HepG2 (cell line): ENCODE results near the gene PRUNE1. TPM values are rescaled to one million over a fixed set of nuclear protein-coding genes. Genes with fewer than 3 reads are reported as not detected.

ENCODE experiments used
- ATAC-seq: fragments of 200-7000 bp; cut with Tn5 transposase; 3 replicates; pipeline ENCODE4 v1.9.1; 2020; ENCODE audit warnings: mild to moderate bottlenecking, moderate library complexity
- BruUV-seq: library from RNA; stranded (reverse); fragments of 400-500 nt; replicated peaks from 2 replicates; lab custom pipeline; 2021; lab: Mats Ljungman, UMichigan
- CTCF ChIA-PET: fragments of 300-600 bp; formaldehyde crosslinking; extraction: SDS; loops from one replicate; lab custom pipeline; 2021; ENCODE audit warnings: low total read pairs, inconsistent platforms, low intra/inter-chr PET ratio; lab: Yijun Ruan, JAX
- POLR2A ChIA-PET: fragments of 350-600 bp; sonication (Branson Sonifier 250); formaldehyde crosslinking; loops from one replicate; lab custom pipeline; 2020; ENCODE audit warnings: antibody characterized with exemption, inconsistent platforms; lab: Yijun Ruan, JAX
- DNase-seq: peaks from one replicate; pipeline ENCODE4 v3.0.0-alpha.2; 2015; ENCODE audit warnings: low spot score
- FAIRE-seq: peaks from 3 replicates; lab custom pipeline; 2011; peaks lifted over from hg19 to GRCh38; lab: Jason Lieb, UNC
- H2AFZ ChIP-seq: one replicate; pipeline ENCODE4 v1.6.1; 2011; ENCODE audit warnings: low read length, inconsistent platforms
- H3K27ac ChIP-seq: fragments of 300-600 bp; 3 replicates; pipeline ENCODE4 v1.8.0; 2011; ENCODE audit warnings: mixed run types, mild to moderate bottlenecking, mixed read lengths, low read length, inconsistent platforms; ENCODE audit not compliant: insufficient read depth; ENCODE audit errors: extremely low read length
- H3K27me3 ChIP-seq, 2 experiments: fragments of 200-600 bp in 1 of 2; 2 replicates in 1 of 2; 3 replicates in 1 of 2; pipeline versions ENCODE4 v1.6.0 to v1.8.0; 2011; ENCODE audit warnings: low read length in 2 of 2, mild to moderate bottlenecking in 2 of 2, moderate library complexity in 2 of 2, inconsistent platforms in 1 of 2; ENCODE audit not compliant: insufficient read depth in 2 of 2, control insufficient read depth in 1 of 2
- H3K36me3 ChIP-seq, 2 experiments: fragments of 200-600 bp in 1 of 2; replicated peaks in 1 of 2; 2 replicates in 1 of 2; 3 replicates in 1 of 2; pipeline versions ENCODE4 v1.5.1 to v1.8.0; 2011; ENCODE audit warnings: low read length in 2 of 2, inconsistent platforms in 1 of 2; ENCODE audit not compliant: insufficient read depth in 2 of 2, control insufficient read depth in 1 of 2
- H3K4me1 ChIP-seq: 2 replicates; pipeline ENCODE4 v1.5.1; 2012; ENCODE audit warnings: low read length, inconsistent platforms; ENCODE audit not compliant: insufficient read depth
- H3K4me2 ChIP-seq: 2 replicates; pipeline ENCODE4 v1.6.0; 2011; ENCODE audit warnings: low read depth, low read length, inconsistent platforms
- H3K4me3 ChIP-seq, 3 experiments: fragments of 200-600 bp in 1 of 3; sonication (generic), shearing (Covaris generic) in 1 of 3; replicated peaks in 1 of 3; 2 replicates each; pipeline ENCODE4 v1.5.1; 2011 to 2016; ENCODE audit warnings: low read length in 3 of 3, inconsistent platforms in 2 of 3, low read depth in 2 of 3, mild to moderate bottlenecking in 2 of 3, control low read depth in 1 of 3, mixed read lengths in 1 of 3; ENCODE audit not compliant: insufficient read depth in 1 of 3
- H3K79me2 ChIP-seq: one replicate; pipeline ENCODE4 v1.6.1; 2011; ENCODE audit warnings: low read length, inconsistent platforms; ENCODE audit not compliant: insufficient read depth
- H3K9ac ChIP-seq: 2 replicates; pipeline ENCODE4 v1.6.0; 2011; ENCODE audit warnings: mild to moderate bottlenecking, low read depth, low read length, inconsistent platforms; ENCODE audit not compliant: insufficient read depth
- H3K9me3 ChIP-seq: 2 replicates; pipeline ENCODE4 v1.5.1; 2012; ENCODE audit warnings: mild to moderate bottlenecking, low read length
- H4K20me1 ChIP-seq: 2 replicates; pipeline ENCODE4 v1.6.0; 2011; ENCODE audit warnings: inconsistent platforms, mild to moderate bottlenecking, low read length, moderate library complexity; ENCODE audit not compliant: insufficient read depth
- AGO2 ChIP-seq: fragments of 200-400 bp; formaldehyde crosslinking; optimal IDR thresholded peaks from 2 replicates; pipeline ENCODE3; 2017; ENCODE audit warnings: mild to moderate bottlenecking, low read depth, low read length, moderate library complexity
- BCL6 ChIP-seq: IDR thresholded peaks from 2 replicates; pipeline ENCODE4 v1.6.1; 2016; ENCODE audit warnings: missing genetic modification reagents, missing compliant biosample characterization
- BORCS8-MEF2B ChIP-seq: sonication (generic); formaldehyde crosslinking; IDR thresholded peaks from 2 replicates; pipeline ENCODE4 v1.8.0; 2022; ENCODE audit warnings: mild to moderate bottlenecking, missing genetic modification reagents
- CENPX ChIP-seq: sonication (generic); formaldehyde crosslinking; IDR thresholded peaks from 2 replicates; pipeline ENCODE4 v1.9.0; 2021; ENCODE audit warnings: mild to moderate bottlenecking, missing genetic modification reagents, moderate library complexity
- ELF4 ChIP-seq: sonication (generic); formaldehyde crosslinking; IDR thresholded peaks from 2 replicates; pipeline ENCODE4 v1.5.0; 2020; ENCODE audit warnings: missing genetic modification reagents, mild to moderate bottlenecking, moderate library complexity, borderline replicate concordance
- HNRNPK ChIP-seq: fragments of 200-400 bp; formaldehyde crosslinking; IDR thresholded peaks from 2 replicates; pipeline ENCODE4 v1.6.1; 2018; ENCODE audit warnings: low read length, low read depth, moderate library complexity, mild to moderate bottlenecking; ENCODE audit not compliant: poor library complexity, severe bottlenecking
- LCORL ChIP-seq, 2 experiments: fragments of 450-650 bp in 1 of 2; sonication (generic) in 1 of 2; formaldehyde crosslinking in 1 of 2; IDR thresholded peaks; 2 replicates each; pipeline versions ENCODE4 v1.5.0 to v1.6.1; 2017 to 2020; ENCODE audit warnings: antibody characterized with exemption in 1 of 2, missing genetic modification reagents in 1 of 2
- NFIC ChIP-seq: IDR thresholded peaks from 2 replicates; pipeline ENCODE4 v1.6.1; 2012; ENCODE audit warnings: mild to moderate bottlenecking, low read length, inconsistent platforms
- NFKB2 ChIP-seq: sonication (generic); formaldehyde crosslinking; IDR thresholded peaks from 2 replicates; pipeline ENCODE4 v1.4.0; 2020; ENCODE audit warnings: missing genetic modification reagents, borderline replicate concordance
- RBFOX2 ChIP-seq: fragments of 200-400 bp; formaldehyde crosslinking; IDR thresholded peaks from 2 replicates; pipeline ENCODE4 v1.6.1; 2017; ENCODE audit warnings: low read depth, mild to moderate bottlenecking, low read length
- SNAI1 ChIP-seq: sonication (generic); formaldehyde crosslinking; IDR thresholded peaks from 2 replicates; pipeline ENCODE4 v1.5.0; 2020; ENCODE audit warnings: mild to moderate bottlenecking, missing genetic modification reagents, borderline replicate concordance
- SP4 ChIP-seq: sonication (generic); formaldehyde crosslinking; IDR thresholded peaks from 2 replicates; pipeline ENCODE4 v1.8.1; 2023; ENCODE audit warnings: mild to moderate bottlenecking, missing genetic modification reagents
- ZBTB14 ChIP-seq: sonication (generic); formaldehyde crosslinking; IDR thresholded peaks from 2 replicates; pipeline ENCODE4 v1.4.0; 2020; ENCODE audit warnings: missing genetic modification reagents
- ZNF264 ChIP-seq: sonication (generic); formaldehyde crosslinking; IDR thresholded peaks from 2 replicates; pipeline ENCODE4 v1.4.0; 2020; ENCODE audit warnings: missing genetic modification reagents
- ZNF354B ChIP-seq: sonication (generic); formaldehyde crosslinking; IDR thresholded peaks from 2 replicates; pipeline ENCODE4 v1.8.0; 2022; ENCODE audit warnings: mild to moderate bottlenecking, missing genetic modification reagents
- ZNF678 ChIP-seq: sonication (generic); formaldehyde crosslinking; IDR thresholded peaks from 2 replicates; pipeline ENCODE4 v1.4.0; 2020; ENCODE audit warnings: mild to moderate bottlenecking, missing genetic modification reagents
- ZNF883 ChIP-seq: sonication (generic); formaldehyde crosslinking; IDR thresholded peaks from 2 replicates; pipeline ENCODE4 v1.5.1; 2020; ENCODE audit warnings: mild to moderate bottlenecking, missing genetic modification reagents; ENCODE audit errors: not compliant biosample characterization
- WGBS: methylation state at CpG from one replicate; pipeline ENCODE4 v1.1.6; 2017; ENCODE audit warnings: low lambda C conversion rate; 5-methylcytosine and 5-hydroxymethylcytosine counted together
- in situ Hi-C: cut with HindIII; loops from 2 replicates; pipeline ENCODE4 v1.10.0; 2017; ENCODE audit warnings: low pct_unique_long_range_greater_than_20kb; ENCODE audit not compliant: extremely low pct_ligation_motif_present
- intact Hi-C: fragments of 100-400 bp; cut with micrococcal nuclease; formaldehyde crosslinking; loops from one replicate; pipeline ENCODE4 v1.10.0; 2022; ENCODE audit not compliant: unreplicated experiment
- polyA plus RNA-seq, 8 experiments: library from polyadenylated mRNA; depleted of rRNA in 3 of 8; stranded (reverse) in 7 of 8; unstranded in 1 of 8; fragments of >200 nt; fragmentation: Illumina TruSeq in 4 of 8; extraction: Trizol in 4 of 8; gene quantifications; 2 replicates each; pipeline versions ENCODE4 v1.2.1 to v1.2.3, GENCODE V29; 2011 to 2016; ENCODE audit warnings: low read depth in 4 of 8, missing spikeins in 1 of 8, mixed read lengths in 1 of 8; ENCODE audit not compliant: insufficient read depth in 1 of 8
- total RNA-seq, 5 experiments: library from RNA; depleted of rRNA; stranded (reverse); fragments of >200 nt; fragmentation: Illumina TruSeq; extraction: Trizol; gene quantifications; 2 replicates each; pipeline ENCODE4 v1.2.3, GENCODE V29; 2016; ENCODE audit warnings: low read depth in 1 of 5

Gene PRUNE1
- total and polyA plus RNA-seq, 2 of the 13 experiments (the other 11 are each of a cell fraction or from before 2014, with no cell fraction given) = 19.0 to 31.9 TPM

- H3K4me2 ChIP-seq = no peak overlapping the region
- in situ Hi-C loops = no loop called here
- no peak overlapping the region for H2AFZ ChIP-seq
- no peaks in the 10 kb centered on the region for H3K9me3 ChIP-seq
- no peak overlapping the region for H3K9ac ChIP-seq
- H3K27me3 ChIP-seq = no peaks in the 10 kb centered on the region
- TF ChIP-seq ELF4 (CRISPR knock-in tag) = no peak
- TF ChIP-seq SP4 (CRISPR knock-in tag) = no peak
- no peak for TF ChIP-seq ZNF264 (CRISPR knock-in tag)
- 0 out of 2 replicates have a peak, but pooled peaks have one; percentile 48 for TF ChIP-seq RBFOX2
- TF ChIP-seq HNRNPK = no peak
- TF ChIP-seq BORCS8-MEF2B = no peak
- no peak for TF ChIP-seq NFKB2 (CRISPR knock-in tag)
- no peak for TF ChIP-seq ZBTB14
- no peak for TF ChIP-seq ZNF678 (CRISPR knock-in tag)
- TF ChIP-seq AGO2 = peak; percentile 60
- TF ChIP-seq ZNF354B (CRISPR knock-in tag) = no peak
- TF ChIP-seq CENPX = no peak
- TF ChIP-seq NFIC = no peak
- no peak for TF ChIP-seq LCORL (IDR thresholded peaks at IDR 0.05)
- no peak for TF ChIP-seq LCORL (CRISPR knock-in tag; IDR thresholded peaks at IDR 0.05)
- no peak for TF ChIP-seq ZNF883 (CRISPR knock-in tag)
- no peak for TF ChIP-seq SNAI1 (CRISPR knock-in tag)
- no peak for TF ChIP-seq BCL6 (CRISPR knock-in tag)
- H3K27ac ChIP-seq = no peak overlapping the region
- whole genome bisulfite sequencing = 92% methylated on average over 9 of the region's 20 CpGs
- H3K36me3 ChIP-seq = peaks cover 12 to 34% of the 10 kb centered on the region in 2 experiments; a peak in 4 of 5 replicates
- H3K79me2 ChIP-seq = no peaks in the 10 kb centered on the region
- DNase-seq = no peak
- ChIA-PET POLR2A (interaction anchor here (0.6 to 5.6 kb wide), 4 partner anchors 9 to 18 kb away, joined by 3 to 55 read pairs (median 28); partner anchors contain the start of genes ANXA9 and MINDY1), CTCF (no interaction called here)
- peaks cover 31% of the 10 kb centered on the region for H3K4me1 ChIP-seq
- BruUV-seq = no TSS peak
- no peak for ATAC-seq
- H4K20me1 ChIP-seq = no peaks in the 10 kb centered on the region
- no peak for FAIRE-seq
- H3K4me3 ChIP-seq = no peak overlapping the region
- intact Hi-C loops = no loop called here
Observed at GRCh38 chr1:150997126-150997872, 10.9 kb upstream of the PRUNE1 start.
